ENCODE results near the gene UNK.
A peak's percentile ranks its signal among the peaks of the same experiment; 100 is the strongest.

GRCh38 chr17:75854101-75854748, 69.6 kb downstream of the UNK start:
- TF ChIP-seq CTCF (IDR thresholded peaks at IDR 0.05) (no peak), POLR2A (IDR thresholded peaks at IDR 0.05) (no peak), EP300 (IDR thresholded peaks at IDR 0.05) (peak in 2 of 4 donors; percentile 26 to 29)

All from upper lobe of left lung (tissue), 4 donors.